Mesenchymal stem cell (in vitro differentiated cells and primary cell): ENCODE measurements around the gene BMERB1.
A peak's percentile ranks its signal among the peaks of the same experiment; 100 is the strongest.
"Not testable (repeated sequence)": the region's sequence is repeated elsewhere in the genome, so short reads cannot be mapped to it uniquely, and the experiment has no call there.

Experiments
- DNase-seq: peaks from one replicate; pipeline ENCODE4 v3.0.0-alpha.2; 2013
- H2AFZ ChIP-seq: one replicate; pipeline ENCODE4 v1.6.1; 2013; ENCODE audit warnings: low read depth, mild to moderate bottlenecking, control low read depth, inconsistent platforms, low read length, moderate library complexity
- H2AK5ac ChIP-seq: 2 replicates; pipeline ENCODE4 v1.6.1; 2013; ENCODE audit warnings: low read length, moderate library complexity, mild to moderate bottlenecking, inconsistent platforms; ENCODE audit not compliant: severe bottlenecking
- H2BK120ac ChIP-seq: one replicate; pipeline ENCODE4 v1.6.1; 2013; ENCODE audit warnings: low read depth, mild to moderate bottlenecking, inconsistent platforms, low read length, moderate library complexity
- H2BK12ac ChIP-seq, 2 experiments: one replicate each; pipeline ENCODE4 v1.6.1; 2013; ENCODE audit warnings: inconsistent platforms in 2 of 2, low read length in 2 of 2, mild to moderate bottlenecking in 2 of 2, moderate library complexity in 2 of 2, control low read depth in 1 of 2
- H2BK15ac ChIP-seq: one replicate; pipeline ENCODE4 v1.6.1; 2013; ENCODE audit warnings: mild to moderate bottlenecking, low read depth, inconsistent platforms; ENCODE audit not compliant: poor library complexity, severe bottlenecking
- H2BK5ac ChIP-seq: 2 replicates; pipeline ENCODE4 v1.6.1; 2013; ENCODE audit warnings: low read depth, mild to moderate bottlenecking, low read length, control low read depth, inconsistent platforms; ENCODE audit not compliant: poor library complexity, severe bottlenecking
- H3K14ac ChIP-seq, 2 experiments: one replicate each; pipeline ENCODE4 v1.6.1; 2013; ENCODE audit warnings: inconsistent platforms in 2 of 2, low read length in 2 of 2, control low read depth in 1 of 2, mild to moderate bottlenecking in 1 of 2, moderate library complexity in 1 of 2
- H3K18ac ChIP-seq, 2 experiments: one replicate each; pipeline ENCODE4 v1.6.1; 2013; ENCODE audit warnings: inconsistent platforms in 2 of 2, low read length in 2 of 2, control low read depth in 1 of 2, low read depth in 1 of 2, mild to moderate bottlenecking in 1 of 2
- H3K23ac ChIP-seq, 2 experiments: one replicate each; pipeline ENCODE4 v1.6.1; 2013; ENCODE audit warnings: inconsistent platforms in 2 of 2, low read length in 2 of 2, mild to moderate bottlenecking in 2 of 2, moderate library complexity in 2 of 2, control low read depth in 1 of 2
- H3K27ac ChIP-seq: 2 replicates; pipeline ENCODE4 v1.5.1; 2013; ENCODE audit warnings: mild to moderate bottlenecking, moderate library complexity, low read length, control low read depth, inconsistent platforms; ENCODE audit not compliant: poor library complexity, severe bottlenecking
- H3K27me3 ChIP-seq, 2 experiments: 2 replicates each; pipeline versions ENCODE4 v1.6.1 to v1.7.0; 2013; ENCODE audit warnings: low read length in 2 of 2, mild to moderate bottlenecking in 2 of 2, moderate library complexity in 2 of 2, control low read depth in 1 of 2, inconsistent platforms in 1 of 2; ENCODE audit not compliant: control insufficient read depth in 1 of 2, insufficient read depth in 1 of 2
- H3K36me3 ChIP-seq, 2 experiments: 2 replicates each; pipeline versions ENCODE4 v1.6.1 to v1.7.0; 2013; ENCODE audit warnings: low read length in 2 of 2, control low read depth in 1 of 2, inconsistent platforms in 1 of 2, low read depth in 1 of 2, mild to moderate bottlenecking in 1 of 2; ENCODE audit not compliant: insufficient read depth in 2 of 2, control insufficient read depth in 1 of 2
- H3K4ac ChIP-seq, 2 experiments: one replicate each; pipeline ENCODE4 v1.6.1; 2013; ENCODE audit warnings: inconsistent platforms in 2 of 2, low read length in 2 of 2, mild to moderate bottlenecking in 2 of 2, moderate library complexity in 2 of 2, control low read depth in 1 of 2, low read depth in 1 of 2
- H3K4me1 ChIP-seq: 2 replicates; pipeline ENCODE4 v1.6.1; 2013; ENCODE audit warnings: low read depth, low read length, control low read depth; ENCODE audit not compliant: control insufficient read depth, insufficient read depth
- H3K4me2 ChIP-seq: 2 replicates; pipeline ENCODE4 v1.6.1; 2013; ENCODE audit warnings: low read length, mild to moderate bottlenecking, inconsistent platforms; ENCODE audit not compliant: poor library complexity, severe bottlenecking
- H3K4me3 ChIP-seq, 2 experiments: 2 replicates each; pipeline versions ENCODE4 v1.5.1 to v1.7.0; 2013; ENCODE audit warnings: low read length in 2 of 2, mild to moderate bottlenecking in 2 of 2, control low read depth in 1 of 2, low read depth in 1 of 2; ENCODE audit not compliant: insufficient read depth in 1 of 2
- H3K79me1 ChIP-seq: replicated peaks from 2 replicates; pipeline ENCODE4 v1.6.1; 2013; ENCODE audit warnings: mild to moderate bottlenecking, control low read depth, low read length, inconsistent platforms; ENCODE audit not compliant: poor library complexity, severe bottlenecking
- H3K9ac ChIP-seq: 2 replicates; pipeline ENCODE4 v1.7.0; 2013; ENCODE audit warnings: mild to moderate bottlenecking, low read length, moderate library complexity
- H3K9me3 ChIP-seq: 2 replicates; pipeline ENCODE4 v1.7.0; 2013; ENCODE audit warnings: mild to moderate bottlenecking, low read length; ENCODE audit not compliant: control insufficient read depth
- H4K8ac ChIP-seq: one replicate; pipeline ENCODE4 v1.6.1; 2013; ENCODE audit warnings: inconsistent platforms, mild to moderate bottlenecking, low read length, moderate library complexity
- H4K91ac ChIP-seq: one replicate; pipeline ENCODE4 v1.6.1; 2013; ENCODE audit warnings: mild to moderate bottlenecking, low read length, inconsistent platforms
- WGBS: methylation state at CpG from one replicate; pipeline ENCODE4 v1.1.7; 2013; ENCODE audit warnings: mixed read lengths; 5-methylcytosine and 5-hydroxymethylcytosine counted together

Gene BMERB1

GRCh38 chr16:15395631-15396508, 38.5 kb upstream of the BMERB1 start, which contains the start of gene MPV17L:
TSS of gene MPV17L (plus strand) at chr16:15395754. CDS start at chr16:15395898, 144 bp downstream.
- Histone ChIP-seq H3K4me3 (peak within 1 kb of the TSS; percentile 68 to 75), H3K14ac (peak within 1 kb of the TSS in 1 of 2 experiments; percentile 55), H3K18ac (peak within 1 kb of the TSS; percentile 62 to 84), H3K4me2 (peak within 1 kb of the TSS; percentile 91), H2AFZ (peak within 1 kb of the TSS; percentile 92), H4K91ac (peak within 1 kb of the TSS; percentile 59), H3K9ac (peak within 1 kb of the TSS; percentile 61), H4K8ac (peak within 1 kb of the TSS; percentile 87)
- 10% methylated on average over 62 of the region's 79 CpGs for WGBS
- H2BK120ac ChIP-seq, H3K9me3 ChIP-seq, H3K27ac ChIP-seq, H2AK5ac ChIP-seq, H2BK12ac ChIP-seq, H3K79me1 ChIP-seq, H3K36me3 ChIP-seq, H2BK5ac ChIP-seq, H3K27me3 ChIP-seq, H3K4me1 ChIP-seq, H3K23ac ChIP-seq, H3K4ac ChIP-seq, H2BK15ac ChIP-seq: not testable (repeated sequence)
- DNase-seq: peak; percentile 29

DNA sequence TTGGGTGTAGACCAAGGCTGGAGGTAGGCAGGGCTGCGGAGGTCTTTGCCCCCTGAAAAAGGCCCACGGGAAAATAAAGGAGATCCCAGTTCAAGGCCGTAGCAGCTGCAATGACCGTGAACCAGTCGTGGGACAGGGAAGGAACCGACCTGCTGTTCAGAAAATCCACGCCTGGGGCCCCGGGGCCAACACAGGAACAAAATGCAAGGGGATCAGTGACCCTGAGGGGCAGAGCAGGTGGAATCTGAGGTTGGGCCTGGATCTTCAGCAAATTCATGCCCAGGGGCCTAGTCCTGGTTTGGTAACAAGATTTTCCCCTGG, 37.9 kb upstream of the BMERB1 start:
- not testable (repeated sequence) for H2BK120ac ChIP-seq, H3K4me1 ChIP-seq, DNase-seq, H2AK5ac ChIP-seq, H3K14ac ChIP-seq, H3K9me3 ChIP-seq, H3K23ac ChIP-seq, H2BK15ac ChIP-seq, H4K8ac ChIP-seq, H3K9ac ChIP-seq, H3K36me3 ChIP-seq, H3K79me1 ChIP-seq, H3K4me2 ChIP-seq, H3K27ac ChIP-seq, H3K27me3 ChIP-seq, H3K4ac ChIP-seq, H2BK12ac ChIP-seq, H3K18ac ChIP-seq, H2AFZ ChIP-seq, H2BK5ac ChIP-seq, H4K91ac ChIP-seq
- 87% methylated on average over 8 of the region's 8 CpGs for WGBS
- H3K4me3 ChIP-seq: peak overlapping the region in 1 of 2 experiments; percentile 75

DNA sequence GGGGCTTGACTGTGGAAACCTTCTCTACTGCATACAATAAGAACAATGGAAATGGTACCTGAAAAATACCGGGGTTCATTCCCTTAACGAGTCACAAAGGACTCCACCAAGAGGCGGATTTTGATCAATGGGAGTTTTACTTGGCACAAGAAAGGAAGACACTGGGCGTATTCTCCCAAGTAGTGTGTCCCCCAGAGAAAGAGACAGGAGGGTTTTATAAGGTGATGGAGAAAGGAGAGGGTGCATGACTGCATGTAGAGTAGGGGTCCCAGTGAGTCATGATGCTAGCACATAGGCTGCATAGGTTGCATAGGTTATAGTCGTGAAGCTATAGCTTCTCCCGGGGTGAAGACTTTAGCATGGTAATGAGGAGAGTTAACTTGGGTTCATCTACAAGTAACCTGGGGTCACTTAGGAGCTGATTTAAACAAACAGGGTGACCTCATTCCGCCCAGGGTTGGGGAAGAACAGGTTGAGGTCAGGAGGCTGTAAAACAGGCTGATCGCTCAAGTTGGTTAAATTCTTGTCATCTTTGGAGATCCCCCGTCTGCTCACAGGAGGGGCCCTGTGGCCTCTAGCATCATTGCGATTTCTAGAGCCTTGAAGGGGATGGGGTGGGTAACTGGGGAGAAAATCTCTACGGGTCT, 37.3 kb upstream of the BMERB1 start:
- Histone ChIP-seq H2BK12ac (no peak overlapping the region), H3K79me1 (no peaks in the 10 kb centered on the region), H2AK5ac (no peak overlapping the region), H3K9me3 (no peaks in the 10 kb centered on the region), H3K36me3 (no peaks in the 10 kb centered on the region), H3K9ac (no peak overlapping the region), H4K91ac (no peak overlapping the region), H2BK15ac (no peak overlapping the region), H3K18ac (no peak overlapping the region), H3K4ac (no peak overlapping the region), H3K27ac (no peak overlapping the region), H2BK5ac (no peak overlapping the region), H3K23ac (no peak overlapping the region), H2AFZ (no peak overlapping the region), H2BK120ac (no peak overlapping the region), H3K27me3 (peaks cover 0 to 3% of the 10 kb centered on the region in 2 experiments), H3K4me3 (no peak overlapping the region), H3K4me1 (peaks cover 7% of the 10 kb centered on the region), H3K4me2 (no peak overlapping the region), H3K14ac (no peak overlapping the region), H4K8ac (no peak overlapping the region)
- WGBS: 91% methylated on average over 11 of the region's 11 CpGs
- DNase-seq: no peak

DNA sequence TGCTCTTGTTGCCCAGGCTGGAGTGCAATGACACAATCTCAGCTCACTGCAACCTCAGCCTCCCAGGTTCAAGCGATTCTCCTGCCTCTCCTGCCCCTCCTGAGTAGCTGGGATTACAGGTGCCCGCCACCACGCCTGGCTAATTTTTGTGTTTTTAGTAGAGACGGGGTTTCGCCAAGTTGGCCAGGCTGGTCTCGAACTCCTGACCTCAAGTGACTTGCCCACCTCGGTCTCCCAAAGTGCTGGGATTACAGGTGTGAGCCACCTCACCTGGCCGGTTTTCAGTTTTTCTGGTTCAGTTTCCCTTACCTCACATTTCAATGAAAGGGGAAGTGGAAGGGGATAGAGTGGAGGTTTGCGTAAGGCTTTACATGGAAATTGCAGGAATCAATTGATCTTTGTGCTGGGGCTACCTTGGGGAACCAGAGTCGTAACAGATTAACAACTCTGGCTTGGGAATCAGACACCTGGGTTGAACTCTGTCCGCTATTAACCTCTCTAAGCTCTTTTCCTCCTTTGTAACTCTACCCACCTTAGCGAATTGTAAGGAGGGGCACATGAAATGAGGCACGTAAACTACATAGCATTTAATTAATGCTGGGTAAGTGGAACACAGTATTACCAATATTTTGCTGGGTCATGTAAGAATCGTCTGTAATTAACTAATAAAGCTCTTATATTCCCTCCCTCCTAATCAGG, 35.6 kb upstream of the BMERB1 start:
- DNase-seq: no peak
- Histone ChIP-seq H3K9me3 (no peaks in the 10 kb centered on the region), H2BK120ac (no peak overlapping the region), H3K4me2 (no peak overlapping the region), H3K14ac (no peak overlapping the region), H3K23ac (no peak overlapping the region), H3K27me3 (peaks cover 0 to 3% of the 10 kb centered on the region in 2 experiments), H3K18ac (no peak overlapping the region), H3K36me3 (no peaks in the 10 kb centered on the region), H2AFZ (no peak overlapping the region), H3K79me1 (no peaks in the 10 kb centered on the region), H2BK15ac (no peak overlapping the region), H3K4ac (no peak overlapping the region), H2BK5ac (no peak overlapping the region), H2BK12ac (no peak overlapping the region), H4K91ac (no peak overlapping the region), H3K27ac (no peak overlapping the region), H3K4me1 (peaks cover 7% of the 10 kb centered on the region), H3K4me3 (no peak overlapping the region), H3K9ac (no peak overlapping the region), H4K8ac (no peak overlapping the region), H2AK5ac (no peak overlapping the region)
- 93% methylated on average over 9 of the region's 14 CpGs for WGBS
